Measurements from ENCODE around the gene EEPD1.

Gene EEPD1

GRCh38 chr7:36275735-36276284, 122.8 kb downstream of the EEPD1 start:
- no peak for TF ChIP-seq SUZ12 (IDR thresholded peaks at IDR 0.05)
- DNase-seq (ENCODE audit: extremely low spot score) = no peak
- ChIA-PET POLR2A (no interaction called here), CTCF (no interaction called here)

GRCh38 chr7:36276428-36277248, 123.6 kb downstream of the EEPD1 start:
- no peak for DNase-seq (ENCODE audit: extremely low spot score)
- TF ChIP-seq FOXK2 (IDR thresholded peaks at IDR 0.05) (no peak), FOXM1 (IDR thresholded peaks at IDR 0.05; ENCODE audit: borderline replicate concordance) (no peak), LEF1 (IDR thresholded peaks at IDR 0.05; ENCODE audit: borderline replicate concordance) (no peak), PKNOX1 (IDR thresholded peaks at IDR 0.05) (no peak), ZNF384 (IDR thresholded peaks at IDR 0.05) (no peak), SUZ12 (IDR thresholded peaks at IDR 0.05) (no peak), ELF4 (IDR thresholded peaks at IDR 0.05) (no peak), FOXA1 (IDR thresholded peaks at IDR 0.05) (no peak)
- ChIA-PET POLR2A (interaction anchor here (0.8 kb wide), 1 partner anchor 35 kb away, joined by 3 read pairs; no protein-coding TSS in a partner anchor), CTCF (no interaction called here)

GRCh38 chr7:36277249-36277542, 124.1 kb downstream of the EEPD1 start:
- TF ChIP-seq FOXM1 (IDR thresholded peaks at IDR 0.05; ENCODE audit: borderline replicate concordance) (no peak), L3MBTL2 (conservative IDR thresholded peaks at IDR 0.05) (no peak), FOXA1 (IDR thresholded peaks at IDR 0.05) (no peak), PKNOX1 (IDR thresholded peaks at IDR 0.05) (no peak), TARDBP (IDR thresholded peaks at IDR 0.05) (no peak)
- DNase-seq (ENCODE audit: extremely low spot score) = no peak
- ChIA-PET POLR2A (interaction anchor here (0.8 kb wide), 1 partner anchor 35 kb away, joined by 3 read pairs; no protein-coding TSS in a partner anchor), CTCF (no interaction called here)

GRCh38 chr7:36278069-36278619, 125.1 kb downstream of the EEPD1 start:
- POLR2A ChIA-PET = no interaction called here
- no peak for DNase-seq (ENCODE audit: extremely low spot score)
- no peak for TF ChIP-seq ELF4 (IDR thresholded peaks at IDR 0.05)
- TF ChIP-seq NFRKB (IDR thresholded peaks at IDR 0.05) = no peak
- CTCF ChIA-PET = no interaction called here

GRCh38 chr7:36278620-36279172, 125.6 kb downstream of the EEPD1 start:
- POLR2A ChIA-PET = no interaction called here

GRCh38 chr7:36279200-36279925, 126.3 kb downstream of the EEPD1 start:
- no peak for DNase-seq (ENCODE audit: extremely low spot score)
- POLR2A ChIA-PET = no interaction called here
- CTCF ChIA-PET = interaction anchor here (2.0 kb wide), 1 partner anchor 151 kb away, joined by 5 read pairs; no protein-coding TSS in a partner anchor
- TF ChIP-seq ZNF384 (IDR thresholded peaks at IDR 0.05) = no peak
- no peak for TF ChIP-seq SP1 (IDR thresholded peaks at IDR 0.05)
- no peak for TF ChIP-seq FOXK2 (IDR thresholded peaks at IDR 0.05)
- no peak for TF ChIP-seq L3MBTL2 (conservative IDR thresholded peaks at IDR 0.05)
- no peak for TF ChIP-seq HDGF (IDR thresholded peaks at IDR 0.05; ENCODE audit: borderline replicate concordance)
- no peak for TF ChIP-seq ELF4 (IDR thresholded peaks at IDR 0.05)
- TF ChIP-seq LEF1 (IDR thresholded peaks at IDR 0.05; ENCODE audit: borderline replicate concordance) = no peak
- TF ChIP-seq NFRKB (IDR thresholded peaks at IDR 0.05) = no peak
- TF ChIP-seq BHLHE40 (IDR thresholded peaks at IDR 0.05; ENCODE audit: borderline replicate concordance) = no peak
- no peak for TF ChIP-seq CTBP1 (IDR thresholded peaks at IDR 0.05; ENCODE audit: borderline replicate concordance)
- TF ChIP-seq ARNT (IDR thresholded peaks at IDR 0.05) = no peak
- no peak for TF ChIP-seq FOXM1 (IDR thresholded peaks at IDR 0.05; ENCODE audit: borderline replicate concordance)
- TF ChIP-seq PKNOX1 (IDR thresholded peaks at IDR 0.05) = no peak
- TF ChIP-seq FOXA1 (IDR thresholded peaks at IDR 0.05) = no peak
- TF ChIP-seq TARDBP (IDR thresholded peaks at IDR 0.05) = no peak
- no peak for TF ChIP-seq SUZ12 (IDR thresholded peaks at IDR 0.05)

More at GRCh38 chr7:36278620-36279172, 125.6 kb downstream of the EEPD1 start:
- DNase-seq (ENCODE audit: extremely low spot score) = peak; percentile 33
- CTCF ChIA-PET = no interaction called here
- no peak for TF ChIP-seq ELF4 (IDR thresholded peaks at IDR 0.05)

Data from HEK293T (cell line).